GM12892 (cell line): ENCODE data around the gene FAF1.

Source experiments
- POLR2A ChIP-seq: IDR thresholded peaks from 2 replicates; pipeline ENCODE4 v1.6.1; 2011; ENCODE audit warnings: low read depth, low read length, control low read depth
- TAF1 ChIP-seq: IDR thresholded peaks from 2 replicates; pipeline ENCODE4 v1.6.1; 2011; ENCODE audit warnings: low read depth, mild to moderate bottlenecking, control low read depth, low read length, borderline replicate concordance

- no peak for TF ChIP-seq TAF1
- TF ChIP-seq POLR2A: no peak
These were observed 12.7 kb upstream of the FAF1 start for GRCh38 chr1:50972766-50973165.
